ENCODE measurements around the gene AIFM1.
"Not testable (repeated sequence)": the region's sequence is repeated elsewhere in the genome, so short reads cannot be mapped to it uniquely, and the experiment has no call there.

AIFM1 gene

GRCh38 chrX:130118441-130119311 lies 47.0 kb downstream of the AIFM1 start:
- no peak for DNase-seq

- no peak for DNase-seq
Observed at GRCh38 chrX:130117166-130117565, 48.5 kb downstream of the AIFM1 start.

- DNase-seq = not testable (repeated sequence)
Observed at GRCh38 chrX:130115119-130115885, 50.3 kb downstream of the AIFM1 start.

GRCh38 chrX:130114141-130114588 lies 51.5 kb downstream of the AIFM1 start:
- no peak for DNase-seq

- no peak for DNase-seq
Observed at GRCh38 chrX:130111220-130112154, 54.2 kb downstream of the AIFM1 start.

GRCh38 chrX:130110379-130111219 lies 55.0 kb downstream of the AIFM1 start, which contains the start of gene ELF4:
Gene ELF4, minus strand, starts transcription at chrX:130110497. Its CDS starts 29,167 bp downstream, at chrX:130081330.
- DNase-seq = no peak

GRCh38 chrX:130109429-130110378 lies 55.9 kb downstream of the AIFM1 start:
- DNase-seq = no peak

- no peak for DNase-seq
Observed at GRCh38 chrX:130108647-130109428, 56.8 kb downstream of the AIFM1 start.

GRCh38 chrX:130106071-130106470 lies 59.6 kb downstream of the AIFM1 start:
- no peak for DNase-seq

GRCh38 chrX:130105244-130105643 lies 60.4 kb downstream of the AIFM1 start:
- no peak for DNase-seq

GRCh38 chrX:130103605-130104004 lies 62.0 kb downstream of the AIFM1 start:
- no peak for DNase-seq

- DNase-seq = no peak
Observed at GRCh38 chrX:130100180-130100579, 65.5 kb downstream of the AIFM1 start.

- DNase-seq = no peak
Observed at GRCh38 chrX:130098210-130098552, 67.5 kb downstream of the AIFM1 start.

GRCh38 chrX:130097507-130098209 lies 68.0 kb downstream of the AIFM1 start:
- no peak for DNase-seq

GRCh38 chrX:130095249-130096030 lies 70.2 kb downstream of the AIFM1 start:
- no peak for DNase-seq

- DNase-seq = no peak
Observed at GRCh38 chrX:130094696-130095095, 70.9 kb downstream of the AIFM1 start.

- no peak for DNase-seq
Observed at GRCh38 chrX:130093271-130093670, 72.4 kb downstream of the AIFM1 start.

- DNase-seq = peak; percentile 52
Observed at GRCh38 chrX:130091980-130092522, 73.6 kb downstream of the AIFM1 start.

All from KG1 (cell line).